ENCODE data around the gene OR9Q1.

Gene OR9Q1

DNA sequence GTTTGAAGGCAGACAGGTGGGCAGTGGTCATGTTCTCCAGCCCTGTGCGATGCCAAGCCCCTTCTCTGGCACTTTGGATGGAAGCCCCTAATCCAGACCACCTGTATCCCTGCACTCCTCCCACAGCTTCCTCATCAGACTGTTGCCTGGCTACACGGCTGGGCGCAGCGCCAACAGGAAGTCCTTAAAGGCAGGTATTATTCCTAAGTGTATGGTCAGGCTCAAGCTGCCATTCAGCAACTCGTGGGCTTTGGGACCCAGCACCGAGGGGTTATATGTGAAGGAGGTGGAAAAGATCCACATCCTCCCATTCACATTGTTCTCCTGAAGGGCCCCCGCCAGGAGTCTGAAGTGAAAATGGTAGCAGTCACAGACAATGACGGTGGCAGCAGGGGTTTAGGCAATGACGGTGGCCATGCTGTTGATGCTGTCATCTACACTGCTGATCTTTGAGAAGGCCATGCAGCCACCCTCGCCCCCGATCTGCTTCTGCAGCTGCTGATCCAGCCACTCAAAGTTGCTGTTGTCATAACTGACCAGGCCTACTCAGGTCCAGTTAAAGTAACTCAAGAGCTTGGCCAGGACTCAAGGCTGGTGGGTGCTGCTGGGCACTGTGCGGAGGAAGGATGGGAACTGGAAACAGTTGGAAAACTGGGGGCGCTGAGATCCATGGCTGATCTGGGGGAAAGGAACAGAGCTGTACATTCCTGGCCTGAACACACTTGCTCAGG, 34.8 kb downstream of the OR9Q1 start:
- DNase-seq (no peak), ATAC-seq (no peak)
- Mint-ChIP-seq H3K36me3 (ENCODE audit: low read depth) (no peaks in the 10 kb centered on the region), H3K27ac (no peak overlapping the region), H3K4me1 (no peaks in the 10 kb centered on the region), H3K9me3 (no peaks in the 10 kb centered on the region), H3K4me3 (no peak overlapping the region), H3K27me3 (no peaks in the 10 kb centered on the region)

DNA sequence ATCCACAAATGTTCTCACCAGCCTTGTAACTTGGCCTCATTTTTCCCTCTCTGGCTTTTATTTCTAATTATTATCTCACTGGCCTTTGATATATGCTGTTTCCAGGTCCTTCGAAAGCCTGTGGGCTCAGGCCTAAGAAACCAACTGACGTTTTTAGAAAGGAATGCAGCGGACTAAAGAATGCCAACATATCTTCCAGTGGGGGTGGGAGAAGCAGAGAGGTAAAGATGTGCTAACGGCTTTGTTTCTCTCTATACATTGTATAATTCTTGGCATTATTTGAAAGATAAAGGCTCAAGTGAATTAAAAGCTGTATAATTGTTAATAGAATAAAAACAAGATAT, 35.3 kb downstream of the OR9Q1 start:
- no peak for DNase-seq
- no peaks in the 10 kb centered on the region for H3K27me3 Mint-ChIP-seq
- no peak overlapping the region for H3K27ac Mint-ChIP-seq
- no peak overlapping the region for H3K4me3 Mint-ChIP-seq
- H3K36me3 Mint-ChIP-seq (ENCODE audit: low read depth): no peaks in the 10 kb centered on the region
- ATAC-seq: no peak
- H3K9me3 Mint-ChIP-seq: no peaks in the 10 kb centered on the region
- no peaks in the 10 kb centered on the region for H3K4me1 Mint-ChIP-seq

DNA sequence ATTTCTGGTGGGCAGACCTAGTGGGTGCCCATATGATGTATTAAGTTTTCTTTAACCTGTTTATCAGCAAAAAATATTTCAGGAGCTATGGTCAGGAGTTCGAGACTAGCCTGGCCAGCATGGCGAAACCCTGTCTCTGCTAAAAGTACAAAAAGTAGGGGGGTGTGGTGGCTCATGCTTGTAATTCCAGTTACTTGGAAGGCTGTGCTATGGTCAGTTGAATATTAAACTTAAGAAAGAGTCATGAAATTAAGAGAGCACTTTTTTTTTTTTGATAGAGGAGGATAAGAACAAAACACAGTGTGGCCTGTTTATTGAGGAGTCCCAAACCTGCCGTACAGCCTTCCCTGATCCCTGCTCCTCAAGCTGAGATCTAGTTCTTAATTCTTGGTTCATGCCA, 36.9 kb downstream of the OR9Q1 start:
- H3K9me3 Mint-ChIP-seq: no peaks in the 10 kb centered on the region
- H3K27ac Mint-ChIP-seq: no peak overlapping the region
- no peaks in the 10 kb centered on the region for H3K4me1 Mint-ChIP-seq
- DNase-seq (no peak), ATAC-seq (no peak)
- no peaks in the 10 kb centered on the region for H3K36me3 Mint-ChIP-seq (ENCODE audit: low read depth)
- no peak overlapping the region for H3K4me3 Mint-ChIP-seq
- H3K27me3 Mint-ChIP-seq: no peaks in the 10 kb centered on the region

GRCh38 chr11:58060939-58061672, 37.4 kb downstream of the OR9Q1 start:
- Mint-ChIP-seq H3K27me3 (no peaks in the 10 kb centered on the region), H3K4me1 (no peaks in the 10 kb centered on the region), H3K4me3 (no peak overlapping the region), H3K36me3 (ENCODE audit: low read depth) (no peaks in the 10 kb centered on the region), H3K9me3 (no peaks in the 10 kb centered on the region), H3K27ac (no peak overlapping the region)
- no peak for DNase-seq
- ATAC-seq: no peak

DNA sequence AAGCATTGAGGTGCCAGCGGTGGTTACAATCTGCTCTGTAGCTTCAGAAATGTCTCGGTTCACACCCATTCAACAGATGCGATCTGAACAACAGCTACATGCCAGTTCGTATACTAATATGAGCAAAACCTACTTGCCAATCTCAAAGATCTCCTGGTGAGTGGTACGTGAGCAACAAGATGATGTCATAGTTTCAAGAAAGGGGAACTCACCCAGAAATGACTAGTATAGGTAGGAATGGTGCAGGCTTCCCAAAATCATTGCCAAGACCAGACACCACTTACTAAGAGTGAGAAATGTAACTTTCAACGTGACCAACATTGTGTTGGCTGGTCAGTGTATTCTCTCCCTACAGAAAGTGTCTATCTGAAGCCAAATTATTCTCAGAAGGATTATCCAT, 38.1 kb downstream of the OR9Q1 start:
- Mint-ChIP-seq H3K4me3 (no peak overlapping the region), H3K27me3 (no peaks in the 10 kb centered on the region), H3K27ac (no peak overlapping the region), H3K4me1 (no peaks in the 10 kb centered on the region), H3K36me3 (ENCODE audit: low read depth) (no peaks in the 10 kb centered on the region), H3K9me3 (no peaks in the 10 kb centered on the region)
- ATAC-seq (no peak), DNase-seq (no peak)

- ATAC-seq (no peak), DNase-seq (no peak)
- Mint-ChIP-seq H3K27ac (no peak overlapping the region), H3K4me3 (no peak overlapping the region), H3K36me3 (ENCODE audit: low read depth) (no peaks in the 10 kb centered on the region), H3K9me3 (no peaks in the 10 kb centered on the region), H3K4me1 (no peaks in the 10 kb centered on the region), H3K27me3 (no peaks in the 10 kb centered on the region)
Observed at GRCh38 chr11:58067685-58068084, 44.0 kb downstream of the OR9Q1 start.

DNA sequence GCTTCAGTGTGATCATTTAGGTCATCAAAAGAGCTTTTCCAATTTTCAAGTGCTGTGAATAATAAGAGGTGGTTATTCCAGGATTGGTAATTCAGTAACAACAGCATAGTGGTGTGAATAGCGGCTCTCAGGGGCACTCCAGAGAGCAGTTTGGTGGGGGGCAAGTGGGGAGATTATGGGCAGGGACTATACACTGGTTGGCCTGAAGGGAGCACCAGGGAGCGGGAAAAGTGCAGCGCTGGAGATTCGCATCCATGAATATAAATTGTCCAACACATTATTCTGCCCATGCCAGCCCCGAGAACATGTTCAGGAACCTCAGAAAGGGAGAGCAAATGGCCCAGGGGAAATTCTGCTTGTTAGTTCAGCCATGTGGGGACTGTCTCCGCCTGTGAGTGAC, 45.0 kb downstream of the OR9Q1 start:
- no peak overlapping the region for H3K27ac Mint-ChIP-seq
- H3K4me1 Mint-ChIP-seq: no peaks in the 10 kb centered on the region
- H3K4me3 Mint-ChIP-seq: no peak overlapping the region
- ATAC-seq (no peak), DNase-seq (no peak)
- H3K36me3 Mint-ChIP-seq (ENCODE audit: low read depth): no peaks in the 10 kb centered on the region
- H3K27me3 Mint-ChIP-seq: no peaks in the 10 kb centered on the region
- H3K9me3 Mint-ChIP-seq: no peaks in the 10 kb centered on the region

DNA sequence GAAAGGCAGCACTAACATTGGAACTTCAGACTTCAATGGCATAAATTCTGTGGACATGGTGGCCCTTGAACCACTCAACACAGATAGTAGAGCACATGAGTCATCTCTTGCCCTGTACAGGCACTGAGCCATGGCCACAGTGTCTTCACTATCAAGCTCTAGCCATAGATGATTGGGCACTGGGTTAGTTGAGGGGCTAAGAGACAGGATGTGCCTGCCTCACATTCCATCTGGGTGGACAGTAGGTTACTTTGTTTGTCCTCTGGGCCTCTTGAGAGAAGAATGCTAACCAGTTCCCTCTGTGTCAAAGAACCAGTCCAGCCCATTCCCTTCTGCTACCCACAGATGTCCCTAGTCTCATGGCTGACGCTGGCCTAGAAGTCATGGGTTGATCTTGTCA, 46.9 kb downstream of the OR9Q1 start:
- H3K9me3 Mint-ChIP-seq: no peaks in the 10 kb centered on the region
- no peak overlapping the region for H3K27ac Mint-ChIP-seq
- no peaks in the 10 kb centered on the region for H3K4me1 Mint-ChIP-seq
- no peak for DNase-seq
- no peaks in the 10 kb centered on the region for H3K36me3 Mint-ChIP-seq (ENCODE audit: low read depth)
- no peaks in the 10 kb centered on the region for H3K27me3 Mint-ChIP-seq
- H3K4me3 Mint-ChIP-seq: no peak overlapping the region
- no peak for ATAC-seq

GRCh38 chr11:58075781-58076180, 52.1 kb downstream of the OR9Q1 start:
- Mint-ChIP-seq H3K4me1 (no peaks in the 10 kb centered on the region), H3K27ac (no peak overlapping the region), H3K27me3 (peaks cover 2% of the 10 kb centered on the region), H3K4me3 (no peak overlapping the region), H3K9me3 (peaks cover 3% of the 10 kb centered on the region), H3K36me3 (ENCODE audit: low read depth) (no peaks in the 10 kb centered on the region)
- DNase-seq (no peak), ATAC-seq (no peak)

DNA sequence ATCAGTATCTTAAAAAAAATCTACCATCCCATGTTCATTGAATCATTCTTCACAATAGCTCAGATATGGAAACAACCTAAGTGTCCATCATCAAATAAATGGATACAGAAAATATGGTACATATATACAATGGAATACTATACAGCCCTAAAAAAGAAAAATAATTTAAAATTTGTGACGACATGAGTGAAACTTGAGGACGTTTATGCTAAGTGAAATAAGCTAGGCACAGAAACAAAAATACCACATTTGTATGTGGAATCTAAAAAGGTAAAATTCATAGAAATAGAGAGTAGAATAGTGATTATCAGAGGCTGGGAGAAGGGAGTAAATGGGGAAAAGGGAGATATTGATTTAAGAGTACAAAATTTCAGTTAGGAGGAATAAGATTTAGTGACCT, 62.8 kb downstream of the OR9Q1 start:
- no peak overlapping the region for H3K27ac Mint-ChIP-seq
- ATAC-seq (no peak), DNase-seq (no peak)
- no peaks in the 10 kb centered on the region for H3K9me3 Mint-ChIP-seq
- H3K4me3 Mint-ChIP-seq: no peak overlapping the region
- H3K27me3 Mint-ChIP-seq: peaks cover 2% of the 10 kb centered on the region
- no peaks in the 10 kb centered on the region for H3K36me3 Mint-ChIP-seq (ENCODE audit: low read depth)
- H3K4me1 Mint-ChIP-seq: no peaks in the 10 kb centered on the region

GRCh38 chr11:58097437-58097836, 73.8 kb downstream of the OR9Q1 start:
- Mint-ChIP-seq H3K4me1 (no peaks in the 10 kb centered on the region), H3K27ac (no peak overlapping the region), H3K36me3 (ENCODE audit: low read depth) (peaks cover 2% of the 10 kb centered on the region), H3K4me3 (no peak overlapping the region), H3K9me3 (peaks cover 13% of the 10 kb centered on the region), H3K27me3 (peaks cover 6% of the 10 kb centered on the region)
- ATAC-seq (no peak), DNase-seq (no peak)

DNA sequence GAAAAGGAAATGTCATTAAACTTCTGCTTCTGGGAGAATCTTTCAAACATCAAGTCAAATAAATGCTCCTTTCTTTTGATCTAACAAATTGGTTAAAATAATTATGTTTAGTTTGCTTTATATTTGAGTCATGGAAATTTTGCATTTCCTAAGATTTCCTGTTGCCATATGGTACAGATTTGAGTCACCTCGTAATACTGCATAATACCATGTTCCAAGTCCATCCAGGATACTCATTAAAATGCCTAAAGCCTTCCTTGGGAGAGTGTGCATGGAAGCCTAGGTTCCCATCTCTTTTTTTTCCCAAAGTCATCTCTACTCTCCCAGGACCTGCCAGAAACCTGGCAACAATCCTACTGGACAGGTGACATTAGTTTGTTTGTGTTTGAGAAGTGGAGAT, 97.4 kb downstream of the OR9Q1 start:
- no peak overlapping the region for H3K27ac Mint-ChIP-seq
- no peaks in the 10 kb centered on the region for H3K9me3 Mint-ChIP-seq
- ATAC-seq (no peak), DNase-seq (no peak)
- H3K27me3 Mint-ChIP-seq: peaks cover 2% of the 10 kb centered on the region
- H3K4me3 Mint-ChIP-seq: no peak overlapping the region
- H3K36me3 Mint-ChIP-seq (ENCODE audit: low read depth): no peaks in the 10 kb centered on the region
- no peaks in the 10 kb centered on the region for H3K4me1 Mint-ChIP-seq

DNA sequence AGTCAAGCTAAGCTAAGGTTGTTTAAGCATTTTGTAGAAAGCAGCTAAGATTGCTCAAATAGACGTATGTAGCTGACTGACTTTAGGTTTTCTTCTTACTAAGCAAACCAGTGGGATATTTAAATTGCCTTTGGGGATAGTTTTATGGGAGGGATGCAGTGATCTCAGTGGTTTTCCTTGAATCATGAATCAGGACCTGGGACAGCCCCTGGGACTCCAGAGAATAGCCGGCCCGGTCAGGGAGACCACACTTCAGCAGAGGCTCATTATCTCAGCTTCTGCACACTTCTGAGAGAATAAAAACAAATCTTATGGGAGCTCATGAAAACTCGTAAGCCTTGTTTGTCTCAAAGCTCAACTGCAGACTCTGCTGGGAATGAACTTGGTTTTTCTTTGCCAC, 101.8 kb downstream of the OR9Q1 start, which contains the start of gene OR9I1:
Gene OR9I1, minus strand, starts transcription at position 62 of the 400 bp plus-strand sequence. CDS start 6,086 bp downstream, outside the sequence.
- DNase-seq: no peak
- Mint-ChIP-seq H3K36me3 (ENCODE audit: low read depth) (no peaks in the 10 kb centered on the region), H3K9me3 (no peaks in the 10 kb centered on the region), H3K4me1 (no peaks in the 10 kb centered on the region), H3K4me3 (no peak within 1 kb of the TSS), H3K27ac (no peak within 1 kb of the TSS), H3K27me3 (peaks cover 2% of the 10 kb centered on the region)
- ATAC-seq: no peak

DNA sequence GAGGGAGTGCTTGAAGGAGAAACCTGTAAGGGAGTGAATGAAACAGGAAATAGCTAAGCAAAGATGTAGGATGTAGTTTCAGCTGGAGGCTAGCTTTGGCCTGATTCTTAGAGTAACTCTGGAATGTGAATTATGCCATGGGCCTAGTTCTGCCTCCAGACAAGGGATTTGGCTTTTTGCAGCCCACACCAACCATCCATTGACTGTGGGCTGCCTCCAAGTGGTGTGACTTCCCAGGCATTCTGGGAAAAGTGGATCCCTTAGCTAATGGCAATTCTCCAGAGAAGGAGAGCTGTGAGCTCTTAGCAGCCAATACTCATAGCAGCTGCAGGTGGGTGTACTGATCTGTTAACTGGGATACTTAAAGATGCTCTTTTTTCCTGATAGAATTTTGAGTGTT, 103.7 kb downstream of the OR9Q1 start:
- Mint-ChIP-seq H3K4me1 (no peaks in the 10 kb centered on the region), H3K36me3 (ENCODE audit: low read depth) (no peaks in the 10 kb centered on the region), H3K27me3 (peaks cover 2% of the 10 kb centered on the region), H3K4me3 (no peak overlapping the region), H3K27ac (no peak overlapping the region), H3K9me3 (no peaks in the 10 kb centered on the region)
- DNase-seq: no peak
- ATAC-seq: no peak

- Mint-ChIP-seq H3K4me1 (no peaks in the 10 kb centered on the region), H3K4me3 (no peak overlapping the region), H3K9me3 (no peaks in the 10 kb centered on the region), H3K36me3 (ENCODE audit: low read depth) (no peaks in the 10 kb centered on the region), H3K27ac (no peak overlapping the region), H3K27me3 (no peaks in the 10 kb centered on the region)
- ATAC-seq (no peak), DNase-seq (no peak)
Observed at GRCh38 chr11:58133309-58134076, 109.8 kb downstream of the OR9Q1 start.

All from activated naive CD8-positive, alpha-beta T cell treated with anti-CD3 and anti-CD28 coated beads, Interleukin-2, amount 50 U/mL, for 24 hours (primary cell).